GM23338 (cell line): ENCODE data around the gene APOA1.

Source experiments
- CREB1 ChIP-seq: fragments of 250-450 bp; sonication (Bioruptor Pico); IDR thresholded peaks from 2 replicates; pipeline ENCODE4 v1.5.0; 2020; ENCODE audit warnings: low read depth, mild to moderate bottlenecking, moderate library complexity
- EZH2 ChIP-seq: fragments of 200-600 bp; sonication (generic); IDR thresholded peaks from one replicate; pipeline ENCODE4 v1.8.0; 2017; ENCODE audit warnings: antibody characterized with exemption, mild to moderate bottlenecking, low read depth; ENCODE audit not compliant: unreplicated experiment
- EZH2phosphoT487 ChIP-seq: fragments of 200-600 bp; sonication (generic); IDR thresholded peaks from one replicate; pipeline ENCODE4 v1.8.1; 2018; ENCODE audit warnings: antibody characterized with exemption; ENCODE audit not compliant: unreplicated experiment
- NANOG ChIP-seq: IDR thresholded peaks from 2 replicates; pipeline ENCODE4 v1.6.1; 2016; ENCODE audit warnings: antibody characterized with exemption, borderline replicate concordance
- POLR2AphosphoS5 ChIP-seq: IDR thresholded peaks from 2 replicates; pipeline ENCODE4 v1.6.1; 2016; ENCODE audit warnings: antibody characterized with exemption, low read depth
- ZNF331 ChIP-seq: fragments of 250-450 bp; sonication (Bioruptor Pico); IDR thresholded peaks from 2 replicates; pipeline ENCODE4 v1.5.0; 2020; ENCODE audit warnings: low read depth, mild to moderate bottlenecking, moderate library complexity
- TF ChIP-seq, protein P1 (sequence below), 2 experiments: fragments of 200-600 bp in 1 of 2; sonication (generic) in 1 of 2; conservative IDR thresholded peaks; 2 replicates each; pipeline versions ENCODE4 v1.5.1 to v1.6.1; 2016 to 2017; ENCODE audit warnings: antibody characterized with exemption in 2 of 2, low read depth in 2 of 2, mild to moderate bottlenecking in 2 of 2, moderate library complexity in 1 of 2
- TF ChIP-seq, protein P2 (sequence below): IDR thresholded peaks from one replicate; pipeline ENCODE4 v1.6.1; 2018; ENCODE audit warnings: antibody characterized with exemption; ENCODE audit not compliant: unreplicated experiment

DNA sequence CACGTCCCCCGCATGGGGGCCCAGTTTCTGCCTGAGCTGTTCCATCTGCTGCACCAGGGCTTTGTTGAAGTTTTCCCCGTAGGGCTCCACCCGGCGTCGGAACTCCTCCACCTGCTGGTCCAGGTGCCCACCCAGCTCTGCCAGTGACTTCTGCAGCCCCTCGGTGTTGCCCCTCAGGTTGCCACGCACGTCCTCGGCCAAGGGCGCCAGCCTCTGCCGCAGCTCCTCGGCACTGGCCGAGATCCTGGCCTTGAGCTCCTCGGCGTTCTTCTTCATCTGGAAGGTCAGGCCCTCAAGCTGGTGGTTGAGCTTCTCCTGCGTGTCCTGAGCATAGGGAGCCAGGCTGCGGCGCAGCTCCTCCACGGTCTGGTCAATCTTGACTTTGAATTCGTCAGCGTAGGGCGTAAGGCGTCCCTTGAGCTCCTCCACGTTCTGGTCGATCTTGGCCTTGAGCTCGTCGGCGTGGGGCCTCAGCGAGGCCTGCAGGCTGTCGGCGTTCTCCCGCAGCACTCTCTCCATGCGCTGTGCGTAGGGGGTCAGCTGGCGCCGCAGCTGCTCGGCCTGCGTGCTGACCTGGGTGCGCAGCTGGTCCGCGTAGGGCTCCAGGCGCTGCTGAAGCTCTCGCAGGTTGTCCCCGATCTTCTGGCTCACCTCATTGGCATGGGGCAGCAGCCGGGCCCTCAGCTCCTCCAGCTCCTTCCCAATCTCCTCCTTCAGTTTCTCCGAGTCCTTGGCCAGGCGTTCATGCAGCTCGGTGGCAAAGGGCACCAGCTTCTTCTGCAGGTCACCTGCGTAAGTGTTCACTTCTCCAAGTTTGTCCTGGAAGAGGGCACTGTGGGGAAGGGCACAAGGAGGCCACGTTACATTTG lies 16.1 kb downstream of the APOA1 start:
- TF ChIP-seq, protein P1, sequence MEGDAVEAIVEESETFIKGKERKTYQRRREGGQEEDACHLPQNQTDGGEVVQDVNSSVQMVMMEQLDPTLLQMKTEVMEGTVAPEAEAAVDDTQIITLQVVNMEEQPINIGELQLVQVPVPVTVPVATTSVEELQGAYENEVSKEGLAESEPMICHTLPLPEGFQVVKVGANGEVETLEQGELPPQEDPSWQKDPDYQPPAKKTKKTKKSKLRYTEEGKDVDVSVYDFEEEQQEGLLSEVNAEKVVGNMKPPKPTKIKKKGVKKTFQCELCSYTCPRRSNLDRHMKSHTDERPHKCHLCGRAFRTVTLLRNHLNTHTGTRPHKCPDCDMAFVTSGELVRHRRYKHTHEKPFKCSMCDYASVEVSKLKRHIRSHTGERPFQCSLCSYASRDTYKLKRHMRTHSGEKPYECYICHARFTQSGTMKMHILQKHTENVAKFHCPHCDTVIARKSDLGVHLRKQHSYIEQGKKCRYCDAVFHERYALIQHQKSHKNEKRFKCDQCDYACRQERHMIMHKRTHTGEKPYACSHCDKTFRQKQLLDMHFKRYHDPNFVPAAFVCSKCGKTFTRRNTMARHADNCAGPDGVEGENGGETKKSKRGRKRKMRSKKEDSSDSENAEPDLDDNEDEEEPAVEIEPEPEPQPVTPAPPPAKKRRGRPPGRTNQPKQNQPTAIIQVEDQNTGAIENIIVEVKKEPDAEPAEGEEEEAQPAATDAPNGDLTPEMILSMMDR (conservative IDR thresholded peaks at IDR 0.05; ENCODE audit: low read depth in 2 of 2) = no peak
- no peak for TF ChIP-seq ZNF331 (CRISPR knock-in tag)
- TF ChIP-seq, protein P2, sequence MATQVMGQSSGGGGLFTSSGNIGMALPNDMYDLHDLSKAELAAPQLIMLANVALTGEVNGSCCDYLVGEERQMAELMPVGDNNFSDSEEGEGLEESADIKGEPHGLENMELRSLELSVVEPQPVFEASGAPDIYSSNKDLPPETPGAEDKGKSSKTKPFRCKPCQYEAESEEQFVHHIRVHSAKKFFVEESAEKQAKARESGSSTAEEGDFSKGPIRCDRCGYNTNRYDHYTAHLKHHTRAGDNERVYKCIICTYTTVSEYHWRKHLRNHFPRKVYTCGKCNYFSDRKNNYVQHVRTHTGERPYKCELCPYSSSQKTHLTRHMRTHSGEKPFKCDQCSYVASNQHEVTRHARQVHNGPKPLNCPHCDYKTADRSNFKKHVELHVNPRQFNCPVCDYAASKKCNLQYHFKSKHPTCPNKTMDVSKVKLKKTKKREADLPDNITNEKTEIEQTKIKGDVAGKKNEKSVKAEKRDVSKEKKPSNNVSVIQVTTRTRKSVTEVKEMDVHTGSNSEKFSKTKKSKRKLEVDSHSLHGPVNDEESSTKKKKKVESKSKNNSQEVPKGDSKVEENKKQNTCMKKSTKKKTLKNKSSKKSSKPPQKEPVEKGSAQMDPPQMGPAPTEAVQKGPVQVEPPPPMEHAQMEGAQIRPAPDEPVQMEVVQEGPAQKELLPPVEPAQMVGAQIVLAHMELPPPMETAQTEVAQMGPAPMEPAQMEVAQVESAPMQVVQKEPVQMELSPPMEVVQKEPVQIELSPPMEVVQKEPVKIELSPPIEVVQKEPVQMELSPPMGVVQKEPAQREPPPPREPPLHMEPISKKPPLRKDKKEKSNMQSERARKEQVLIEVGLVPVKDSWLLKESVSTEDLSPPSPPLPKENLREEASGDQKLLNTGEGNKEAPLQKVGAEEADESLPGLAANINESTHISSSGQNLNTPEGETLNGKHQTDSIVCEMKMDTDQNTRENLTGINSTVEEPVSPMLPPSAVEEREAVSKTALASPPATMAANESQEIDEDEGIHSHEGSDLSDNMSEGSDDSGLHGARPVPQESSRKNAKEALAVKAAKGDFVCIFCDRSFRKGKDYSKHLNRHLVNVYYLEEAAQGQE = no peak
- no peak for TF ChIP-seq EZH2
- TF ChIP-seq POLR2AphosphoS5 = no peak
- TF ChIP-seq NANOG = no peak
- no peak for TF ChIP-seq CREB1 (CRISPR knock-in tag)
- TF ChIP-seq EZH2phosphoT487 = no peak
